Activated naive CD4-positive, alpha-beta T cell treated with Interleukin-2 at 50 U/mL for 16 hours (primary cell): Measurements from ENCODE around the gene HCN4.

ENCODE experiments used
- DNase-seq: peaks from one replicate; pipeline ENCODE4 v3.0.0-alpha.2; 2020

The HCN4 gene

GRCh38 chr15:73341886-73342600, 26.7 kb downstream of the HCN4 start:
- DNase-seq = no peak

GRCh38 chr15:73340502-73341192, 28.1 kb downstream of the HCN4 start:
- no peak for DNase-seq

GRCh38 chr15:73338606-73339374, 30.0 kb downstream of the HCN4 start:
- no peak for DNase-seq

- no peak for DNase-seq
Observed at GRCh38 chr15:73338058-73338457, 30.7 kb downstream of the HCN4 start.

- DNase-seq = no peak
Observed at GRCh38 chr15:73337187-73337586, 31.6 kb downstream of the HCN4 start.

GRCh38 chr15:73336756-73337155, 32.0 kb downstream of the HCN4 start:
- DNase-seq = no peak

- DNase-seq = no peak
Observed at GRCh38 chr15:73335471-73335870, 33.3 kb downstream of the HCN4 start.

- DNase-seq = no peak
Observed at GRCh38 chr15:73335026-73335425, 33.7 kb downstream of the HCN4 start.

- no peak for DNase-seq
Observed at GRCh38 chr15:73334086-73334485, 34.7 kb downstream of the HCN4 start.

GRCh38 chr15:73333001-73333400, 35.8 kb downstream of the HCN4 start:
- no peak for DNase-seq

- no peak for DNase-seq
Observed at GRCh38 chr15:73331991-73332925, 36.5 kb downstream of the HCN4 start.

GRCh38 chr15:73331501-73331900, 37.3 kb downstream of the HCN4 start:
- no peak for DNase-seq

- no peak for DNase-seq
Observed at GRCh38 chr15:73330206-73331051, 38.3 kb downstream of the HCN4 start.

- DNase-seq = no peak
Observed at GRCh38 chr15:73329501-73330200, 39.1 kb downstream of the HCN4 start.

GRCh38 chr15:73328981-73329380, 39.8 kb downstream of the HCN4 start:
- no peak for DNase-seq

- no peak for DNase-seq
Observed at GRCh38 chr15:73328149-73328820, 40.5 kb downstream of the HCN4 start.

- DNase-seq = no peak
Observed at GRCh38 chr15:73326157-73326556, 42.6 kb downstream of the HCN4 start.

GRCh38 chr15:73325191-73325861, 43.4 kb downstream of the HCN4 start:
- DNase-seq = no peak

- no peak for DNase-seq
Observed at GRCh38 chr15:73324496-73325170, 44.1 kb downstream of the HCN4 start.
